ENCODE data around the gene MYO18B.
A peak's percentile ranks its signal among the peaks of the same experiment; 100 is the strongest.

The MYO18B gene

DNA sequence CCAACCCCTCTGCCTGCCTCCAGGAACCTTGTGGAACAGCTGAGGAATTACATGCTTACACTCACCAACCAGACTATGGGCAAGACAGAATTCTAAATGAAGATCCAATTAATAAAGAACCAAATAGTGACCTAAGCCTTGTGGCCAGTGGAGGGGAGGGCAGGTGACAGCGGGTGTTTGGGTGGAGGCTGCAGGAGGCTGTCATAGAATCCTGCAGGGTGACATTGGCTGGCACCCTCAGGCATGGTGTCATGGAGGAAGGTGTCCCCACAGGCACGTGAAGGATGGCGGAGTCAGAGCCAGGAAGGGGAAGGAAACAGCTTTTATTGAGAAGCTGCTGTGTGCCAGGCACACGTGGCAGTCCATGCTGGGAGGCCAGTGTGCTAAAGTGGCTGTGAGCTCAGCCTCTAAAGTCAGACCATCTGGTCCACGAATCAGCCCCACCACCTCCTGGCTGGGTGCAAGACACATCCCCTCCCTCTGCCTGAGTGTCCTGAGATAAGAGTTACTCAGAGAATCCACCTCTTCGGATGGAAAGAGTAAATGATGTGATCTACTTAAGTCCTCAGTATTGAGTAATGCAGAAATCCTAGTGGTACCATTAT lies 8.7 kb downstream of the MYO18B start:
- DNase-seq: peak in 1 of 5 experiments; percentile 53

DNA sequence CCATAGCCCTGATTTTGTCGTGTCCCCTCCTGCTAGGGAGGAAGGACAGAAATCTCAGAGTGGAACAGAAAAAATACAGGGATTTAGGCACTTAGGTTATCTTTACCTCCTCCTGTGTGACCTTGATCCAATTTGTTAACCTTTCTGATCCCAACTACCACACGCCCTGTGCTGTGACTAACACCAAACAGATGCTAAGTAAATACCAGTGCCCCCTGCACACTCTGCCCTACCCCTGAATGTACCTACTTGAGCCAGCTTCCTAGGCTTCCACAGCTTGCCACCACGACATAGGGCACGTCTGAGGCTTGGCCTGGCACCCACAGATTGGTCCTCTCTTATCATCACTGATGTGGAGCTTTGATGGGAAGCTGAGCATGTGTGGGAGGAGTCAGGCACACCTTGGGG lies 9.2 kb downstream of the MYO18B start:
- peak in 1 of 5 experiments; percentile 62 for DNase-seq

DNA sequence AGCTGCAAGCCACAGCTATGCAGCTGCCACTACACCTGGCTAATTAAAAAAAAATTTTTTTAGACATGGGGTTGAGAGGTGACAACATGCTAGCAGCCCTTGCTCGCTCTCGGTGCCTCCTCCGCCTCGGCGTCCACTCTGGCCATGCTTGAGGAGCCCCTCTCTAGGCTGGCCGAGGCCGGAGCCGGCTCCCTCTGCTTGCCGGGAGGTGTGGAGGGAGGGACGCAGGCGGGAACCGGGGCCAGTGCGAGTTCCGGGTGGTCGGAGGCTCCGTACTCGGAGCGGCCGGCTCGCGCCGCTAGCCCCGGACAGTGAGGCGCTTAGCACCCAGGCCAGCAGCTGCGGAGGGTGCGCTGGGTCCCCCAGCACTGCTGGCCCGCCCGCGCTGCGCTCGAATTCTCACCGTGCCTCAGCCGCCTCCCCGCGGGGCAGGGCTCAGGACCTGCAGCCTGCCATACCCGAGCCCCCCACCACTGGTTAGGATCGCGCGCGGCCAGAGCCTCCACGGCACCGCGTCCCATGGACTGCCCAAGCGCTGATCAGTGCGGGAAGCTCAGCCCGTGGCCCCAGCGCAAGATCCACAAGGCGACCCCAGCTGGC lies 10.7 kb downstream of the MYO18B start:
- no peak for DNase-seq

DNA sequence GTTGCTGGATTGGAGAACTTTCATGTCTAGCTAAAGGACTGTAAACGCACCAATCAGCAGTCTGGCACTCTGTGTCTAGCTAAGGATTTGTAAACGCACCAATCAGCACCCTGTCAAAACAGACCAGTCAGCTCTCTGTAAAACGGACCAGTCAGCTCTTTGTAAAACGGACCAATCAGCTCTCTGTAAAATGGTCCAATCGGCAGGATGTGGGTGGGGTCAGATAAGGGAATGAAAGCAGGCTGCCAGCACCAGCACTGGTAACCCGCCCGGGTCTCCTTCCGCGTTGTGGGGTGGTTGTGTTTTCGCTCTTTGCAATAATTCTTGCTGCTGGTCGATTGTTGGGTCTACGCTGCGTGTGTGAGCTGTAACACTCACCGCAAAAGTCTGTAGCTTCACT lies 11.3 kb downstream of the MYO18B start:
- peak in 1 of 5 experiments; percentile 40 for DNase-seq

DNA sequence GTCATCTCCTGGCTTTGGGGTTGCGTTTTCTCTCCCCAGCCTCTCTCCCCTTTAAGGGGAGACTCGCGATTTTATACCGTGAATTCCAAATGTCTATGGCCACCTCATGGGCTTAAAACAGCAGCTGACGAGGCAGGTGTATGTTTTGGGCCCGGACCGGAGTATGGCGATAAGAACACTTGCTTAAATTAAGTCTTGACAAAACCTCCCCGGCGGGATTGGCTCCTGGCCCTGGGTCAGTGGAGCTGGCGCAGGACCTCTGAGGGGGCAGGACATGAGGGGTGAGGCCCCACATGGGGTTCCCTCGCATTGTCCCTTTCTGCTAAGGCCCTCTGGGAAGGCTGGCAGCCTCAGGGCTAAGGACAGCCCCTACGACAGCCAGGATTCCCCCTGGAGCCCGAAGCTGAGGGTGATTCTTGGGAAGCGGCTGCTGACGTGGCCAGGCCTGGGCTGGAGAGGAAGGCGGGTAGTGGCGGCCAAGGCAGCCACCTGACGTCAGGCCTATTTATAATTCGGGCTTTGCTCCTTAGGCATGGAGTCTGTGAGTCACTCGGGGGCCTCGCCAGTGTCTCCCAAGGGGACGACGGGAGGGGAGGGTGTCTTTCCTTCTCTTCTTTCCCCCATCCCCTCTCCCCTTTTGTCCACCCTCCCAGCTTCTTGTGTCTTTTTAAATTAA lies 12.7 kb downstream of the MYO18B start:
- no peak for DNase-seq

DNA sequence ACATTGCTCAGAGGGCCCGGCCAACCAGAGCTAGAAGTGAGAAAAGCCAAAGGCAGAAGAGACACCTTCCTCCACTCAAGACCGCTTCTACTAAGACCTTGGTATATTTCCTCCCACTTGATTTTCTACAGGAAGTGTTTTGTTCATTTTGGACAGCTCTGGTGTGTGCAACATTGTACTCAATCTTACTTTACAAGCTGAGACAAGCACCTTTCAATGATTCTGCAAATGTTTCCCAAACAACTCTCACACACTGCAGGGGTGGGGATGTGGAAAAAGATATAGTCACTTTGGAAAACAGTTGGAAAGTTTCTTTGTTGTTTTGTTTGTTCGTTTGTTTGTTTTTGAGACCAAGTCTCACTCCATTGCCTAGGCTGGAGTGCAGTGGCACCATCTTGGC lies 15.7 kb downstream of the MYO18B start:
- DNase-seq: no peak

DNA sequence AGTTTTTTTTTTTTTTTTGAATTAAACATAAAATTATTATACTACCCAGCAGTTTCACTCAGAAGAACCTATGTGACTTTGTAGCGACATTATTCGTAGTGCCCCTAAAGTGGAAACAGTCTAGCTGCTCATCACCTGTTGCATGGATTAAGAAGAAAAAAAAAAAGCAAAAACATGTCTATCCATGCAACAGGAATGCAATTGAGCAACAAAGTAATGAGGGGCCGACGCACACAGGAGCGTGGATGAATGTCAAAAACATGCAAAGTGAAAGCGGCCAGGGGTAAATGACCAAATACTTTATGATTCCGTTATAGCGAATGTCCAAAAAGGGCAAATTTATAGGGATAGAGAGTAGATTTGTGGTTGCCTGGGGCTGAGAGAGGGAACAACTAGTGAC lies 16.3 kb downstream of the MYO18B start:
- DNase-seq: no peak

DNA sequence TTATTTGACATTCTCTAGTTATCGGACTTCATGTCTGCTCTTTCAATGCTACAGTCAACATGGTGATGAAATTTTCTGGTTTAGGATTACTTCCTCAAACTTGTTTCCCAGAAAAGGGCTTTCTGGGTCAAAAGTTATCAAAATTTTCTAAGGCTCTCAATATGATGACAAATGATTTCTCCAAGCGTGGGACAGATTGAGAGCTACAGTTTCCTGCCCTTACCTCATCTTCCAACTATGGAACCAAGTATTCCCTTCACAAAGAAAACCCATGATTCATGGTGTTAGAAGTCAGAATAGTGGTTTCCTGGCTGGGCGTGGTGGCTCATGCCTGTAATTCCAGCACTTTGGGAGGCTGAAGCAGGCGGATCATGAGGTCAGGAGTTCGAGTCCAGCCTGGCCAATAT lies 17.8 kb downstream of the MYO18B start:
- DNase-seq: no peak

DNA sequence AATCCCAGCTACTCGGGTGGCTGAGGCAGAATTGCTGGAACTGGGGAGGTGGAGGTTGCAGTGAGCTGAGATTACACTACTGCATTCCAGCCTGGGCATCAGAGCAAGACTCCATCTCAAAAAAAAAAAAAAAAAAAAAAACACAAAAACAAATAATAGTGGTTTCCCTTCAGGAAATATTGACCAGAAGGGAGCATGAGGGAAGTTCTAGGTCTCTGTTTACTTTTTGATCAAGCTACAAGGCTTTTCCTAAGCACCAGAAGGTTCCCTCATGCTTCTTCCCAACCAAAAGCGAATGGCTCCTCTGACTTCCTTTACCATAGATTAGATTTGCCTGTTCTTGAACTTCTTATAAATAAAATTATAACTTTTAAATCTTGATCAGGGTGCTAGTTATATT lies 18.3 kb downstream of the MYO18B start:
- no peak for DNase-seq

DNA sequence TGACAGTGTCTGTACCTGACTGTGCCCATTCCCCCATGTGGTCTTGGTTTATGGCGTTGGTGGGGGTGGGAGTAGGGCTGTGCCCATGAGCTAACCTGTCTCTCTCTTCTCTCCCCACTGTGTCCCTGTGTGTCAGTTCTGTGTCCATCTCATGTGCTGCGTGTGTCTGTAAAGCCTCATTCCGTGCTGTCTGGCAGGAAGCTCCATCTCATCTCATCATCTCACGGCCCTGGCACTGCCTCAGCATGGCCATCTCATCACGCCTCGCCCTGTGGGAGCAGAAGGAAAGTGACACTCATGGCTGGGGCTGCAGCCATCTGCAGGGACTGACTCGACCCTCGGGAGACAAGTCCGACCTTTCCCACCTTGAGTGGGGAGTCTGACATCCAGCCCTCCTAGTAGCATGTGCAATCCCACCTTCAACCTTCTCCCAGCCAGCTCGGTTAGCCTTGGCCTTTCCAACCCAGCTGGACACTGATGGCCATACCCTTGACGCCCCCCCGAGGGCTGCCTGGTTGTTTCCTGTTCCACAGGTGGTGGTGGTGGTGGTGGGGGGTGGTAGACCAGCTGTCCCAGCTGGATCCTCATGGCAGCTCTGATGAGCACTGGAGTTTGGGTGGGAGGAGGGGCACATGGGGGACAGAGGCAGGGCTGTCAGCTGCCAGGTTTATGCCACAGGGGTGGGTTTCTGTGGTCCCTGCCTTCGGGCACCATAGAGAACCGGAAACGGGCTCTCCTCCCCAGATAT lies 19.0 kb downstream of the MYO18B start:
- DNase-seq: no peak

DNA sequence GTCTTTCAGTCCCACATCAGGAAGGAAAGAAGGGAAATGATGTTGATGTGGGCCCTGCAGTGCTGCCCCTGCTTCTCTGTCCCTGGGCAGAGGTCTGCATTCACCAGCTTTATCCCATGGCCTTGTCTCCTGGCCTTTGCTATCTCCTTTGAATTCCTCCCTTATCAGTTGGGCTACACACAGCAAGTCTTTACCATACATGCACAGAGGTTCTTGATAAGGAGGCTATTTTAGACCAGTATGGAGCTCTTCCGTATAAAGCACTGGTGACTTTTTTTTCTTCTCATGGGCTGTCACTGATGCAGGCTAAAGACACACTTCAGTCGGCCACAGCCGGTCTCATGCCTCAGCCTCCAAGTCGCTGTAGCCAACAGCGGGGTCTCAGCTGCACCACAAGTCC lies 20.2 kb downstream of the MYO18B start:
- DNase-seq: no peak

DNA sequence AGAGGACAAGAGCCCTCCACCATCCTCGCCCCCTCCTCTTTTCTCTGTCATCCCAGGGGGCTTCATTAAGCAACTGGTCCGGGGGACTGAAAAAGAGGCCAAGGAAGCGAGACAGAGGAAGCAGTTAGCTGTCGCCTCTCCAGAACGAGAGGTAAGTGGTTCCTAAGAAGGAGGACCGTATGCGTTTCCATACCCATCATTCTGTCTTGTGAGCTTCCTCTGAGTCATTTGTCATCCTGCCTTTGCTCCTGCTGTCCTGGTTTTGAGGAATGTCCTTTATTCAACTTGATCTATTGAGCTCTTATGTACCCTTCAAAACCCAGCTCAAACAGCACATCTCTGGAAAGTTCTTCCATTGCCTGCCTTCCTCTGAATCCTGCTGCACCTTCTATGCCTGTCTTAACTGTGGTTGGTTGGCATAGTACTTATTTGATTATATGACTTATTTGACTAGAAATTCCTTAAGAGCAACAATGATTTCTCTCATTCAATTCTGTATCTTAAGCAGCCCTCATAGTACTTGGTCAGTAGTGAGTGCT lies 21.3 kb downstream of the MYO18B start:
- no peak for DNase-seq

DNA sequence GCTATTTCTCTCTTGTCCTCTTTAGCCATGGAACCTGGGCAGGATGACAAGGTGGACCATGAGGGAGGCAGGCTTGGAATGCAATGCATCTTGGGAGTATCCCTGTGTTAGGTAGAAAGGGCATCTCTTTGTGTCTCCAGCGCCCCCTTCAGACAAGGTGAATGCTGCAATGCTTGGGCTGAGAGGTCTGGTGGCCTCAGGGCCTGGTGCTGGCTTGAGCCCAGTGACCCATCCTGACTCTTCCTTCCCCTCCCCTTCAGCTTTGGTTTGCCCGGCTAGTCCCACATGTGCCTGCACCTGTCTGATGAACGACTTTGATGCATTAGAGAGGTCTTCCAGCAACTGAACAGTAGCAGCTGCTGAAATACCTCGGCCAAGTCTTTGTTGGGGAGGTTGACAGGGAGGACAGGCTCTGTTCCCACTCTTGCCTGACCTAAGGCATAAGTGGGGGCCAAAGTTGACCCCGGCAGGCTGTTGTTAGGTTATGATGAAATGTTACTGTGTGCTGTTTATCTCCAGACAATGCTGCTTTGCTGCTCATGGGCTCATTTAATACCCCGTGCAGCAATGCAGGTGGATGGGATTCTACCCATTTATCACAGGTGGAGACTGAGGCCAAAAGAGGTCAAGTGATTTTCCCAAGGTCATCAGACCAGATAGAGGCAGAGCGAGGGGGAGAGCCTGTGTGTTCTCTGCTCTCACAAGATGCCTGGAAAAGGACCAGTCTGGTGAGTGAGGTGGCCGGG lies 22.5 kb downstream of the MYO18B start:
- no peak for DNase-seq

DNA sequence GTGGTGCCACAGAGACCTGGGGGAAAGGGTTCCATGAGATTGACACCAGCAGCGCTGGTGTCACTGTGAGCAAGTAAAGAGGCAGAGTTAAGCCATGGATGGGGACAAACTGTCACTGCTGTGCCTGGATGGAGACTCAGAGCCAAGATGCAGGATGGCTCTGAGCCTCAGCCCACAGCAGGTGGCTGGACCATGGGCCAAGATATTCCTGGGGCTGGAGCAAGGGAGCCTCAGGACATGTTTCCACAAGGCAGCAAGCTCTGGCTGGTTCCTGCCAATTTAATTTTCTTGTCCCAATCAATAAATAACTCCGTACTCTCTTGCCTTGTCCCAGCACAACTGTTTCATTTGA lies 23.0 kb downstream of the MYO18B start:
- DNase-seq: no peak

DNA sequence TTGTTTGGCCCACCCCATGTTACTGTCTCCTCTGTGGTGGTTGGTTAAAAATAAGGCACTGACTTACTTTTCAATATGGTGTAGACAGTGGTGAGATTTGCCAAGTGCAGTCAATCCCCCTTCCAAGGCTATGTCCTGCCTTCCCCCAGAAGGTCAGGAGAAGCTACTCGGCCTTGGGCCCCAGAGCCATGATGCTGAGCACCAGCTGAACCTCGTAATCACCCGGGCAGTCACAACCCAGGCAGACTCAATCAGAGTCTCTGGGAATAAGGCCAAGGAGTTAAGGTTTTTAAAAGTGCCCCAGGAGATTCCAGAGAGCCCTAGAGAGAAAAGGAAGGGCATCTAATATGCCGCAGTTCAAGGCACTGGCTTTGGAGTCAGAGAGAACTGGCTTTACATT lies 23.8 kb downstream of the MYO18B start:
- no peak for DNase-seq

DNA sequence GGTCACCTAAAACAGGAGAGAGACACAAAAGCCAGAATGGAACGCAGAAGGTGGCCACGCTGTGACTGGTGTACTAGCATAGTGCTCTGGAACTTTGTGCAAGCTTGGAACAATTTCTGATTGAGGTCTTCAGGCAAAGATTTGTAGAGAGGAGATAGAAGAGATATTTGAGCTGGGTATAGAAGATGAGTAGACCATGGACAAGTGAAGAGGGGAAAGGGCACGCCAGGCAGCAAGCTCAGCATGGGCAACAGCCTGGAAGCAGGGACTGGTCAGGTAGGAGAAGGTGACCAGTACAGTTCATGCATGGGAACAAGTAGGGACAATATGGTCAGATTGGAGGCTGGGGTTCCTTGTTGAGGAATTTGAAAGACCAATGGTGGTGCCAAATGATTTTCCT lies 24.4 kb downstream of the MYO18B start:
- no peak for DNase-seq

DNA sequence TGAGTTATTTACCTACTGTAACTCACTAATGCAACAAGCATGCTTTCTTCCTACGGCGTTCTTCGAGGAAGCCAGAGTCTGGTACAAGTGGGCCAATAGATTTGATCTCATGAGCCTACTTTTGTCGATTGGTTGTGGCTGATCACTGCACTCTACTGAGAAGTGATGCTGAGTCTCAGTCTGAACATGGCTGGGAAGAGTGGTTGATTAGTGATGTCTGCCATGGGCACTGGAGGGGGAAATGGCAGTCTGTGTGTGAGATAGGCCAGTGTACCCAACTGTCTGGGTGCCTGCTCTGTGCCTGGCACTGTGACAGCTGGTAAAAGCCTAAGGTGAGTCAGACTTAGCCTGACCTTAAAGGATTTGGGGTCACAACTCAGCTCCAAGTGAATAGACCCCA lies 28.3 kb downstream of the MYO18B start:
- peak in 1 of 5 experiments; percentile 38 for DNase-seq

DNA sequence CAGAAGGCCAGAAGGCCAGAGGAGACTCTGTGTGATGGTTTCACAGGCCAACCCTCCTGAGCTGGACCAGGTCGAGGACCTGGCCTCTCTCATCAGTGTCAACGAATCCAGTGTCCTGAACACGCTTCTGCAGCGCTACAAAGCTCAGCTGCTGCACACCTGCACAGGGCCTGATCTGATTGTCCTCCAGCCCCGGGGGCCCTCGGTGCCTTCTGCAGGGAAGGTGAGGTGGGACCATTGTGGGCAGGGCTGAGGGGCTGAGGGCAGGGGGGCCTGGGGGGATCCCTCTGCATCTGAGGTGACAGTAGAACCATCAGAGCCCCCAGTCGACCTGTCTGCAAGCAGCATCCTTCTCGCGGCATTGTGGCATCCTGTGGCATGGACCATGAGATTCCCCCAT lies 30.3 kb downstream of the MYO18B start:
- no peak for DNase-seq

DNA sequence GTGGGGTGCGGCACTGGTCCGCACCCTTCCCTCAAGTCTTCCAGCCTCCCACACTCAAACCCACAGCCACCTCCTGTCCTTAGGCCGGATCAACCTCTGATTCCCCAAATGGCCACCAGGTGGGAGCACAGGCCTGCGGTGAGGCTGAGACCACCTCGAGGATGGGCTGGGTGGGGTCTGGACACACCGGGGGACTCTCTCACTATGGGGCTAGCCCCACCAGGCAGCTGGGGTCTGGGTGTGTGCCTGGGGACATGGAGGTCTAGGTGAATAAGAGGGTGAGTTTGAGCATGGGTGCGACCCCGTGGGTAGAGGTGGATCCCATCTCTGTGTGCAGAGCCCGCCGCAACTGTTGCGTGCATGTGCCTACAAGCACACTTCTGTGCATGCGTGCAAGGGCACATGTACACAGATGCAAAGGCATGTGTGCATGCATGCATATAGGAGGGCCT lies 32.6 kb downstream of the MYO18B start:
- DNase-seq: no peak

DNA sequence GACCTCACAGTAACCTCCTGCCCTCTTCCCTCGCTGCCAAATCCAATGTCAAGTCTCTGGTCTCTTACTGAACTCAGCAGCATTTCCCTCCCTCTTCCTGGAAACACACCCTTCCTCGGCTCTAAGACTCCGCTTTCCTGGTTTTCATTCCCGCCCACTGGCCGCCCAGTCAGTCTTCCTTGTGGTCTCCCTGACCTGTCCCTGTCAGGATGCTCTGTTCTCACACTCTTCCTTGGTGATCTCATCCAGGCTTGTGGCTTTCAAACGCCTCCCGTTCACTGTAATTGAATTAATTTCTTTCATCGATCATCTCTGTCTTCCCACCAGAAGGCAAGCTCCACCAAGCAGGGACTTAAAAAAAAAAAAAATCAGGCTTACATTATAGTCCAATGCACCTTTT lies 33.5 kb downstream of the MYO18B start:
- no peak for DNase-seq

DNA sequence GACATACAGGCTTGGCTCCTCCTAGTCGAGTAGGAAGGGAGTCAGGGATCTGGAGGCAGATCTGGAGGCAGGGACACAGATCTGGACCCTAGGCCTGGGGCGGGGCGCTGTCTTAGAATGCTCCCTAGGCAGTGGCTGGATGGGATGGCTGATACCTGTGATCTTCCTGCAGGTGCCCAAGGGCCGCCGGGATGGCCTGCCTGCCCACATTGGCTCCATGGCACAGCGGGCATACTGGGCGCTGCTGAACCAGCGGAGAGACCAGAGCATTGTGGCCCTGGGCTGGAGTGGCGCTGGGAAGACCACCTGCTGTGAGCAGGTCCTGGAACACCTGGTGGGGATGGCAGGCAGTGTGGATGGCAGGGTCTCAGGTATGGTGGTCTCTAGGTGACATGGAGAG lies 35.4 kb downstream of the MYO18B start:
- no peak for DNase-seq

DNA sequence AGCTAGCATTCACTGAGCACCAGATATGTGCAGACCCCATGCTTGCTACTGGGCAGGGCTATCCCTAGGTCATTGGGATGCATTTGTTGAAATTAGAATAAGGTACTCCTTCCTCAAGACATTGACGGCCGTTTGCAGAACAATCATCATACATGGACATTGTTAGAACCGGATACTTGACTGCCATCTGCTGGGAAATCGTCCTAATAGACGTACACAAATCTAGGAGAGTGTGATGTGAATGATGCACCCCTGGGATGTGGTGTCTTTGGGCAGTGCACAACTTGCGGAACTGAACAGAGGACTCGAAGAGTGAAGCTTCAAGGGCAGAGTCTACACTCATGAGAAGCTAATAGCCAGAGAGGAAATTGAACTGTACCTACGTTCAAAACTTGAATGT lies 35.9 kb downstream of the MYO18B start:
- peak in 1 of 5 experiments; percentile 61 for DNase-seq

DNA sequence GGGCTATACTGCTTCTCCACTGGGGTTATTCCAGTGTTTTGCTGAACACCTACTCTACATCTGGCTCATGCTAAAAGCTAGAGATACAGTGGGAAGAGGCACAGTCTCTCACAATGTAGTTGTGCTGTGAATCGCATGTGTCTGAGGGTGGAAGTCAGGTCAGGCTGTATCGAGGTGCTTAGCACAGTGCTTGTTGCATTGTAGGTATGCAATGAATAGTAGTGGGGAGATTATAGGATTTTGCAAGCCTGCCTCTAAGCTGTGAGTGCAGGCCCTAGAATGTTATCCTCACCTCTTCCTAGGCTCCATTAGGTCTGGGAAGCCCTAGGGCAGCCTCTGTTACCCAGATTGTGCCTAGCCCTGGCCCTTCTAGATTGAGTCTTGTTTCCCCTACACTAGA lies 37.4 kb downstream of the MYO18B start:
- DNase-seq: no peak

Data from T-helper 2 cell (primary cell).